HEK293 (cell line): ENCODE measurements around the gene SNTG2.
A peak's percentile ranks its signal among the peaks of the same experiment; 100 is the strongest.

Experiments used
- CTCF ChIA-PET: fragments of 350-600 bp; formaldehyde crosslinking; extraction: SDS; loops from one replicate; lab custom pipeline; 2021; ENCODE audit warnings: antibody characterized with exemption; lab: Yijun Ruan, JAX
- POLR2A ChIA-PET: fragments of 300-600 bp; formaldehyde crosslinking; extraction: SDS; loops from one replicate; lab custom pipeline; 2020; ENCODE audit warnings: antibody characterized with exemption, inconsistent platforms; lab: Yijun Ruan, JAX
- H3K27ac ChIP-seq: fragments of 200-500 bp; sonication (Bioruptor generic); 2 replicates; pipeline ENCODE4 v1.5.1; 2014; ENCODE audit warnings: low read depth, low read length, control low read depth, inconsistent platforms; ENCODE audit errors: extremely low read depth
- H3K36me3 ChIP-seq, 2 experiments: fragments of 200-500 bp in 1 of 2; sonication (Bioruptor generic) in 1 of 2; 1 replicate in 1 of 2; 2 replicates in 1 of 2; pipeline ENCODE4 v1.5.1; 2014 to 2017; ENCODE audit warnings: inconsistent platforms in 2 of 2, low read length in 2 of 2; ENCODE audit not compliant: control insufficient read depth in 2 of 2, insufficient read depth in 1 of 2
- H3K4me1 ChIP-seq: fragments of 200-500 bp; sonication (Bioruptor generic); 2 replicates; pipeline ENCODE4 v1.5.1; 2014; ENCODE audit warnings: mild to moderate bottlenecking, low read length, inconsistent platforms; ENCODE audit not compliant: control insufficient read depth, insufficient read depth
- H3K4me3 ChIP-seq: 2 replicates; pipeline ENCODE4 v1.5.1; 2011; ENCODE audit warnings: low read depth, mild to moderate bottlenecking, control low read depth, low read length, moderate library complexity
- H3K9me3 ChIP-seq: fragments of 200-500 bp; sonication (Bioruptor generic); 2 replicates; pipeline ENCODE4 v1.5.1; 2014; ENCODE audit warnings: low read depth, low read length, inconsistent platforms; ENCODE audit not compliant: control insufficient read depth, insufficient read depth
- GLIS1 ChIP-seq: fragments of 450-650 bp; formaldehyde crosslinking; IDR thresholded peaks from 2 replicates; pipeline ENCODE4 v1.5.1; 2016; ENCODE audit warnings: missing biosample characterization, missing genetic modification characterization
- HOXA7 ChIP-seq: sonication (generic); formaldehyde crosslinking; IDR thresholded peaks from 2 replicates; pipeline ENCODE4 v1.8.1; 2022; ENCODE audit warnings: missing genetic modification reagents, borderline replicate concordance
- SCRT2 ChIP-seq: fragments of 450-650 bp; formaldehyde crosslinking; IDR thresholded peaks from 2 replicates; pipeline ENCODE4 v1.5.1; 2016; ENCODE audit warnings: missing biosample characterization, missing genetic modification characterization
- YY1 ChIP-seq: fragments of 450-650 bp; formaldehyde crosslinking; IDR thresholded peaks from 2 replicates; pipeline ENCODE4 v1.5.1; 2018; ENCODE audit warnings: missing biosample characterization, missing genetic modification characterization
- YY2 ChIP-seq: fragments of 450-650 bp; formaldehyde crosslinking; IDR thresholded peaks from 2 replicates; pipeline ENCODE4 v1.5.1; 2016; ENCODE audit warnings: missing biosample characterization, missing genetic modification characterization
- ZBTB17 ChIP-seq: fragments of 450-650 bp; formaldehyde crosslinking; IDR thresholded peaks from 2 replicates; pipeline ENCODE4 v1.5.1; 2016; ENCODE audit warnings: missing biosample characterization, missing genetic modification characterization
- ZBTB7A ChIP-seq: fragments of 450-650 bp; formaldehyde crosslinking; IDR thresholded peaks from 2 replicates; pipeline ENCODE4 v1.5.1; 2016; ENCODE audit warnings: low read depth, missing biosample characterization, missing genetic modification characterization
- ZBTB8A ChIP-seq: fragments of 450-650 bp; formaldehyde crosslinking; IDR thresholded peaks from 2 replicates; pipeline ENCODE4 v1.5.1; 2016; ENCODE audit warnings: missing biosample characterization, missing genetic modification characterization
- ZFP41 ChIP-seq: fragments of 450-650 bp; formaldehyde crosslinking; IDR thresholded peaks from 2 replicates; pipeline ENCODE4 v1.5.1; 2016; ENCODE audit warnings: missing biosample characterization, missing genetic modification characterization, borderline replicate concordance
- ZNF10 ChIP-seq: fragments of 450-650 bp; formaldehyde crosslinking; IDR thresholded peaks from 2 replicates; pipeline ENCODE4 v1.5.1; 2017; ENCODE audit warnings: missing biosample characterization, missing genetic modification characterization
- ZNF114 ChIP-seq: fragments of 450-650 bp; formaldehyde crosslinking; IDR thresholded peaks from 2 replicates; pipeline ENCODE4 v1.5.0; 2017; ENCODE audit warnings: missing biosample characterization, missing genetic modification characterization
- ZNF155 ChIP-seq: fragments of 450-650 bp; formaldehyde crosslinking; IDR thresholded peaks from 2 replicates; pipeline ENCODE4 v1.5.1; 2016; ENCODE audit warnings: missing biosample characterization, missing genetic modification characterization
- ZNF311 ChIP-seq: fragments of 450-650 bp; formaldehyde crosslinking; IDR thresholded peaks from 2 replicates; pipeline ENCODE4 v1.5.1; 2017; ENCODE audit warnings: missing biosample characterization, missing genetic modification characterization, borderline replicate concordance
- ZNF391 ChIP-seq: fragments of 450-650 bp; formaldehyde crosslinking; IDR thresholded peaks from 2 replicates; pipeline ENCODE4 v1.5.1; 2016; ENCODE audit warnings: low read depth, missing biosample characterization, missing genetic modification characterization, borderline replicate concordance
- ZNF521 ChIP-seq: fragments of 450-650 bp; formaldehyde crosslinking; IDR thresholded peaks from 2 replicates; pipeline ENCODE4 v1.5.1; 2017; ENCODE audit warnings: missing biosample characterization, mild to moderate bottlenecking, missing genetic modification characterization
- ZNF561 ChIP-seq: fragments of 450-650 bp; IDR thresholded peaks from 2 replicates; pipeline ENCODE4 v1.5.1; 2018; ENCODE audit warnings: missing biosample characterization, missing genetic modification characterization, borderline replicate concordance
- ZNF654 ChIP-seq: fragments of 450-650 bp; formaldehyde crosslinking; IDR thresholded peaks from 2 replicates; pipeline ENCODE4 v1.5.1; 2016; ENCODE audit warnings: low read depth, missing biosample characterization, missing genetic modification characterization
- ZNF785 ChIP-seq: fragments of 450-650 bp; formaldehyde crosslinking; IDR thresholded peaks from 2 replicates; pipeline ENCODE4 v1.5.1; 2016; ENCODE audit warnings: missing biosample characterization, missing genetic modification characterization
- TF ChIP-seq, protein P1 (sequence below): fragments of 450-650 bp; formaldehyde crosslinking; IDR thresholded peaks from 2 replicates; pipeline ENCODE4 v1.5.1; 2016; ENCODE audit warnings: missing biosample characterization, missing genetic modification characterization
- TF ChIP-seq, protein P2 (sequence below): sonication (generic); formaldehyde crosslinking; IDR thresholded peaks from 2 replicates; pipeline ENCODE4 v1.8.1; 2022; ENCODE audit warnings: mild to moderate bottlenecking, moderate library complexity, missing genetic modification reagents
- TF ChIP-seq, protein P3 (sequence below): fragments of 450-650 bp; formaldehyde crosslinking; IDR thresholded peaks from 2 replicates; pipeline ENCODE4 v1.5.0; 2017; ENCODE audit warnings: missing biosample characterization, missing genetic modification characterization, borderline replicate concordance
- TF ChIP-seq, protein P4 (sequence below): fragments of 450-650 bp; formaldehyde crosslinking; IDR thresholded peaks from 2 replicates; pipeline ENCODE4 v1.5.1; 2017; ENCODE audit warnings: missing biosample characterization, missing genetic modification characterization

SNTG2 gene

DNA sequence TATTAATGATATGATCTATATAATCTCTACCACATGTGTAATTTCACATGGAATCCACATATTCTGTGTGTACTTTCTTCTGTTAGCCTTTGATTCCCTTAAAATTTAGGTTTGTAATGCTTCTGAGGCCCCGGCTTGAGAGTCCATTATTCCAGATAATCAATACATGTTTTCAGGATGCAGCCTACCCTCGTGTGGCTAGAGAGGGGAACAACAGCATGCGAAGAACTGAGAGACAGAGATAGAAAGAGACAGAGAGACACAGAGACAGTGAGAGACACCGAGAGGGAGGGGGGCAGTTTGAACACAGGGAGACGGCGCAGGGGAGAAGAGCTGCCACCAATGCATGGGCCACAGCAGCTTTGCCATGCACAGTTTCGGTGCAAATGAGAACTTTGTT, 185.4 kb downstream of the SNTG2 start:
- no peaks in the 10 kb centered on the region for H3K4me1 ChIP-seq
- H3K27ac ChIP-seq = no peak overlapping the region
- H3K4me3 ChIP-seq = no peak overlapping the region
- TF ChIP-seq ZBTB8A (tag by site-specific recombination) = no peak
- TF ChIP-seq ZNF654 = peak; percentile 17; the same call in 1 of the 2 replicates
- TF ChIP-seq, protein P1, sequence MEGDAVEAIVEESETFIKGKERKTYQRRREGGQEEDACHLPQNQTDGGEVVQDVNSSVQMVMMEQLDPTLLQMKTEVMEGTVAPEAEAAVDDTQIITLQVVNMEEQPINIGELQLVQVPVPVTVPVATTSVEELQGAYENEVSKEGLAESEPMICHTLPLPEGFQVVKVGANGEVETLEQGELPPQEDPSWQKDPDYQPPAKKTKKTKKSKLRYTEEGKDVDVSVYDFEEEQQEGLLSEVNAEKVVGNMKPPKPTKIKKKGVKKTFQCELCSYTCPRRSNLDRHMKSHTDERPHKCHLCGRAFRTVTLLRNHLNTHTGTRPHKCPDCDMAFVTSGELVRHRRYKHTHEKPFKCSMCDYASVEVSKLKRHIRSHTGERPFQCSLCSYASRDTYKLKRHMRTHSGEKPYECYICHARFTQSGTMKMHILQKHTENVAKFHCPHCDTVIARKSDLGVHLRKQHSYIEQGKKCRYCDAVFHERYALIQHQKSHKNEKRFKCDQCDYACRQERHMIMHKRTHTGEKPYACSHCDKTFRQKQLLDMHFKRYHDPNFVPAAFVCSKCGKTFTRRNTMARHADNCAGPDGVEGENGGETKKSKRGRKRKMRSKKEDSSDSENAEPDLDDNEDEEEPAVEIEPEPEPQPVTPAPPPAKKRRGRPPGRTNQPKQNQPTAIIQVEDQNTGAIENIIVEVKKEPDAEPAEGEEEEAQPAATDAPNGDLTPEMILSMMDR (tag by site-specific recombination) = 0 out of 2 replicates have a peak, but pooled peaks have one; percentile 16
- no peak for TF ChIP-seq YY2
- POLR2A ChIA-PET = no interaction called here
- CTCF ChIA-PET = interaction anchor here (0.5 to 1.9 kb wide), 3 partner anchors 32 to 183 kb away, joined by 3 to 12 read pairs (median 4); no protein-coding TSS in a partner anchor
- no peaks in the 10 kb centered on the region for H3K9me3 ChIP-seq
- no peaks in the 10 kb centered on the region for H3K36me3 ChIP-seq

DNA sequence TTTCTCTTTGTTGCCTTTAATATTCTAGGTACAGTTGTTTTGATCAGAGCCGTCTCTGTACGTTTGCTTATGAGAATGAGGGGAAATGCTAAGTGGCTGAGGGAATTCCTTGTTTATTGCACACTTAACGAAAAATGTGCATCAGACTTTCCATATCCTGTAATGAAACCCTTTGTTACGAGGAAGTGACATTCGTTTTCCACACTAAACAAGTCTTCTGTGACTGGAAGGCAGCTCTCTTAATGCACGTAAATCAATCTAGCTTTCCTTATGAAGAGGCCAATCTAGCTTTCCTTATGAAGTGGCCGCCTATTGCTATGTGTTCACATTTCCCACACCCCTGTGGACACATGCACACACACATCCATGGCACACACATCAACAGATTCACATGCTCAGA, 186.2 kb downstream of the SNTG2 start:
- no peak overlapping the region for H3K27ac ChIP-seq
- H3K36me3 ChIP-seq = no peaks in the 10 kb centered on the region
- no peaks in the 10 kb centered on the region for H3K9me3 ChIP-seq
- POLR2A ChIA-PET = no interaction called here
- TF ChIP-seq ZBTB17 (tag by site-specific recombination) (no peak), ZNF521 (tag by site-specific recombination) (no peak), GLIS1 (no peak), HOXA7 (CRISPR knock-in tag) (no peak), ZNF785 (no peak), ZNF561 (no peak), ZNF155 (no peak), ZNF391 (tag by site-specific recombination) (no peak), SCRT2 (no peak)
- TF ChIP-seq, protein P2, sequence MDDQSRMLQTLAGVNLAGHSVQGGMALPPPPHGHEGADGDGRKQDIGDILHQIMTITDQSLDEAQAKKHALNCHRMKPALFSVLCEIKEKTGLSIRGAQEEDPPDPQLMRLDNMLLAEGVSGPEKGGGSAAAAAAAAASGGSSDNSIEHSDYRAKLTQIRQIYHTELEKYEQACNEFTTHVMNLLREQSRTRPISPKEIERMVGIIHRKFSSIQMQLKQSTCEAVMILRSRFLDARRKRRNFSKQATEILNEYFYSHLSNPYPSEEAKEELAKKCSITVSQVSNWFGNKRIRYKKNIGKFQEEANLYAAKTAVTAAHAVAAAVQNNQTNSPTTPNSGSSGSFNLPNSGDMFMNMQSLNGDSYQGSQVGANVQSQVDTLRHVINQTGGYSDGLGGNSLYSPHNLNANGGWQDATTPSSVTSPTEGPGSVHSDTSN (CRISPR knock-in tag) = no peak
- H3K4me1 ChIP-seq = no peaks in the 10 kb centered on the region
- CTCF ChIA-PET = interaction anchor here (0.7 to 1.9 kb wide), 3 partner anchors 184 to 421 kb away, joined by 3 to 12 read pairs (median 4); no protein-coding TSS in a partner anchor
- H3K4me3 ChIP-seq = no peak overlapping the region

DNA sequence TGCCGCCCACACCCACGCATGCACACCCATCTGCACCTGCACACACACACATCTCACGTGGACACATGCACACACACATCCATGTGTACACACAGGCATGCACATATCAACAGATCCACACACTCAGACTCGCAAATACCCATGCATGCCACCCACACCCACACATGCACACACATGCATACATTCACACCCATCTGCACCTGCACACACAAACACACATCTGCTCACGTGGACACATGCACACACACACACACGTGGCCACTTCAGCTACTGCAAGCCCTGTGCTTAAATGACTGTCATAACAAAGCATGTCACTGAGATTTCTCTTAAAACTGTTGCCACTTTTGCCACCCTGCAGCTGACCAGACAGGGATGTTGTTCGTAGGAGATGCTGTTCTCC, 186.6 kb downstream of the SNTG2 start:
- Histone ChIP-seq H3K4me3 (no peak overlapping the region), H3K36me3 (no peaks in the 10 kb centered on the region), H3K4me1 (no peaks in the 10 kb centered on the region), H3K27ac (no peak overlapping the region), H3K9me3 (no peaks in the 10 kb centered on the region)
- ChIA-PET CTCF (interaction anchor here (1.0 to 1.2 kb wide), 2 partner anchors 234 to 409 kb away, joined by 4 to 6 read pairs; no protein-coding TSS in a partner anchor), POLR2A (no interaction called here)
- no peak for TF ChIP-seq YY1 (tag by site-specific recombination)
- no peak for TF ChIP-seq ZBTB7A
- TF ChIP-seq, protein P3, sequence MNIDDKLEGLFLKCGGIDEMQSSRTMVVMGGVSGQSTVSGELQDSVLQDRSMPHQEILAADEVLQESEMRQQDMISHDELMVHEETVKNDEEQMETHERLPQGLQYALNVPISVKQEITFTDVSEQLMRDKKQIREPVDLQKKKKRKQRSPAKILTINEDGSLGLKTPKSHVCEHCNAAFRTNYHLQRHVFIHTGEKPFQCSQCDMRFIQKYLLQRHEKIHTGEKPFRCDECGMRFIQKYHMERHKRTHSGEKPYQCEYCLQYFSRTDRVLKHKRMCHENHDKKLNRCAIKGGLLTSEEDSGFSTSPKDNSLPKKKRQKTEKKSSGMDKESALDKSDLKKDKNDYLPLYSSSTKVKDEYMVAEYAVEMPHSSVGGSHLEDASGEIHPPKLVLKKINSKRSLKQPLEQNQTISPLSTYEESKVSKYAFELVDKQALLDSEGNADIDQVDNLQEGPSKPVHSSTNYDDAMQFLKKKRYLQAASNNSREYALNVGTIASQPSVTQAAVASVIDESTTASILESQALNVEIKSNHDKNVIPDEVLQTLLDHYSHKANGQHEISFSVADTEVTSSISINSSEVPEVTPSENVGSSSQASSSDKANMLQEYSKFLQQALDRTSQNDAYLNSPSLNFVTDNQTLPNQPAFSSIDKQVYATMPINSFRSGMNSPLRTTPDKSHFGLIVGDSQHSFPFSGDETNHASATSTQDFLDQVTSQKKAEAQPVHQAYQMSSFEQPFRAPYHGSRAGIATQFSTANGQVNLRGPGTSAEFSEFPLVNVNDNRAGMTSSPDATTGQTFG (tag by site-specific recombination) = no peak
- TF ChIP-seq ZNF10 (tag by site-specific recombination) = no peak
- TF ChIP-seq ZNF311 (tag by site-specific recombination) = no peak
- TF ChIP-seq ZBTB8A (tag by site-specific recombination) = no peak
- TF ChIP-seq ZNF114 (tag by site-specific recombination) = no peak
- no peak for TF ChIP-seq ZFP41 (tag by site-specific recombination)
- TF ChIP-seq, protein P4, sequence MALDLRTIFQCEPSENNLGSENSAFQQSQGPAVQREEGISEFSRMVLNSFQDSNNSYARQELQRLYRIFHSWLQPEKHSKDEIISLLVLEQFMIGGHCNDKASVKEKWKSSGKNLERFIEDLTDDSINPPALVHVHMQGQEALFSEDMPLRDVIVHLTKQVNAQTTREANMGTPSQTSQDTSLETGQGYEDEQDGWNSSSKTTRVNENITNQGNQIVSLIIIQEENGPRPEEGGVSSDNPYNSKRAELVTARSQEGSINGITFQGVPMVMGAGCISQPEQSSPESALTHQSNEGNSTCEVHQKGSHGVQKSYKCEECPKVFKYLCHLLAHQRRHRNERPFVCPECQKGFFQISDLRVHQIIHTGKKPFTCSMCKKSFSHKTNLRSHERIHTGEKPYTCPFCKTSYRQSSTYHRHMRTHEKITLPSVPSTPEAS (tag by site-specific recombination) = peak; percentile 71
